Gastrocnemius medialis (tissue), 4 donors: Measurements from ENCODE around the gene VAV2. TPM values are rescaled to one million over a fixed set of nuclear protein-coding genes. Genes with fewer than 3 reads are reported as not detected.
"Not testable (repeated sequence)": the region's sequence is repeated elsewhere in the genome, so short reads cannot be mapped to it uniquely, and the experiment has no call there.

Source experiments
- ATAC-seq, 2 donors: fragments of 150-250 bp; one replicate each; pipeline ENCODE4 v1.9.1; 2016
- DNase-seq, 2 donors: peaks; one replicate each; pipeline ENCODE4 v3.0.0-alpha.2; 2019
- H3K27ac ChIP-seq, 4 donors: fragments of 200-600 bp; sonication (generic); 1 replicate in 1 of 4; 2 replicates in 3 of 4; pipeline ENCODE4 v1.5.1; 2016 to 2018; ENCODE audit warnings: mild to moderate bottlenecking in 2 of 4, moderate library complexity in 1 of 4
- H3K27me3 ChIP-seq, 3 donors: fragments of 200-600 bp; sonication (generic) in 2 of 3; 1 replicate in 1 of 3; 2 replicates in 2 of 3; pipeline versions ENCODE4 v1.5.1 to v1.6.0; 2016 to 2019; ENCODE audit warnings: mild to moderate bottlenecking in 1 of 3, moderate library complexity in 1 of 3
- H3K36me3 ChIP-seq, 2 donors: fragments of 200-600 bp; sonication (generic) in 1 of 2; one replicate each; pipeline ENCODE4 v1.5.1; 2017 to 2018
- H3K4me1 ChIP-seq, 2 donors: fragments of 200-600 bp; sonication (generic) in 1 of 2; one replicate each; pipeline ENCODE4 v1.5.1; 2016 to 2017; ENCODE audit warnings: mild to moderate bottlenecking in 2 of 2
- H3K4me3 ChIP-seq, 4 donors: fragments of 200-600 bp; sonication (generic) in 3 of 4; 1 replicate in 1 of 4; 2 replicates in 3 of 4; pipeline ENCODE4 v1.5.1; 2016 to 2019; ENCODE audit warnings: mild to moderate bottlenecking in 2 of 4
- H3K9me3 ChIP-seq, 3 donors: fragments of 200-600 bp; sonication (generic) in 2 of 3; 1 replicate in 1 of 3; 2 replicates in 2 of 3; pipeline ENCODE4 v1.5.1; 2016 to 2019
- POLR2A ChIP-seq, 2 donors: fragments of 450-650 bp; IDR thresholded peaks; one replicate each; pipeline ENCODE4 v1.6.1; 2017; ENCODE audit warnings: antibody characterized with exemption in 2 of 2, mild to moderate bottlenecking in 2 of 2, moderate library complexity in 2 of 2
- in situ Hi-C, 4 donors: fragments of 200-750 bp; cut with MboI; loops; one replicate each; pipeline versions ENCODE4 v1.15.0 to v1.8.0; 2017; ENCODE audit warnings: low sequenced_read_pairs in 4 of 4
- intact Hi-C: fragments of 100-400 bp; cut with DNase I; formaldehyde crosslinking; loops from one replicate; pipeline ENCODE4 v1.15.1; 2023; ENCODE audit warnings: low total_unique reads
- total RNA-seq, 4 donors: library from RNA; depleted of rRNA; stranded (reverse); fragments of >200 nt; gene quantifications; one replicate each; pipeline versions ENCODE4 v1.1.0 to v1.2.3, GENCODE V29; 2016
- TF ChIP-seq, protein P1 (sequence below), 5 experiments: fragments of 450-650 bp in 3 of 5; fragments of 200-600 bp in 2 of 5; sonication (generic) in 2 of 5; IDR thresholded peaks in 4 of 5; conservative IDR thresholded peaks in 1 of 5; 1 replicate in 4 of 5; 2 replicates in 1 of 5; pipeline ENCODE4 v1.5.1; 2016 to 2019; ENCODE audit warnings: antibody characterized with exemption in 5 of 5, mild to moderate bottlenecking in 3 of 5, moderate library complexity in 3 of 5

The VAV2 gene
- total RNA-seq, 4 donors from 2014 or later = 0.51 to 1.2 (median 0.97) TPM

DNA sequence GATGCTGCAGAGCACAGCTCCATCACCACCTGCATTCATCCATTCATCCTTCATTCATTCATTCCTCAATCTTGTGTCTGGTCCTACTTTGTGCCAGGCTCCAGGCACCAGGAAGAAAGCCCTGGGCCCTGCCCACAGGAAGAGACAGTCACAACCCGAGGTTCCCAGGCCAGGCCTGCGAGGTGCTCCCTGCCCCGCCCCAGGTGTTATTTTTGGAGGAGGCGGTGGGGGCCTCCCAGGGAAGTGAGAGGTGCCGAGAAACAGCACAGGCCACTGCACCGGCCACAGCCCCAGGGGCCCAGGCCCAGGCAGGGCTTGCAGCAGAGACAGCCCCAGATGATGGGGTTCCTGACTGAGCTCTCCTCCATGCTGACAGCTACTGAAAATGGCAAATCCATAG lies 33.4 kb downstream of the VAV2 start:
- H3K27ac ChIP-seq = no peak overlapping the region
- H3K27me3 ChIP-seq = peaks cover 0 to 13% (median 12%) of the 10 kb centered on the region in 3 donors
- ATAC-seq (no peak), DNase-seq (no peak)
- H3K4me3 ChIP-seq = no peak overlapping the region
- in situ Hi-C loops (no loop called here), intact Hi-C loops (no loop called here)
- no peak for TF ChIP-seq POLR2A (IDR thresholded peaks at IDR 0.05)
- TF ChIP-seq, protein P1, sequence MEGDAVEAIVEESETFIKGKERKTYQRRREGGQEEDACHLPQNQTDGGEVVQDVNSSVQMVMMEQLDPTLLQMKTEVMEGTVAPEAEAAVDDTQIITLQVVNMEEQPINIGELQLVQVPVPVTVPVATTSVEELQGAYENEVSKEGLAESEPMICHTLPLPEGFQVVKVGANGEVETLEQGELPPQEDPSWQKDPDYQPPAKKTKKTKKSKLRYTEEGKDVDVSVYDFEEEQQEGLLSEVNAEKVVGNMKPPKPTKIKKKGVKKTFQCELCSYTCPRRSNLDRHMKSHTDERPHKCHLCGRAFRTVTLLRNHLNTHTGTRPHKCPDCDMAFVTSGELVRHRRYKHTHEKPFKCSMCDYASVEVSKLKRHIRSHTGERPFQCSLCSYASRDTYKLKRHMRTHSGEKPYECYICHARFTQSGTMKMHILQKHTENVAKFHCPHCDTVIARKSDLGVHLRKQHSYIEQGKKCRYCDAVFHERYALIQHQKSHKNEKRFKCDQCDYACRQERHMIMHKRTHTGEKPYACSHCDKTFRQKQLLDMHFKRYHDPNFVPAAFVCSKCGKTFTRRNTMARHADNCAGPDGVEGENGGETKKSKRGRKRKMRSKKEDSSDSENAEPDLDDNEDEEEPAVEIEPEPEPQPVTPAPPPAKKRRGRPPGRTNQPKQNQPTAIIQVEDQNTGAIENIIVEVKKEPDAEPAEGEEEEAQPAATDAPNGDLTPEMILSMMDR (IDR thresholded peaks at IDR 0.05 in 4 of 5, conservative IDR thresholded peaks at IDR 0.05 in 1 of 5) = no peak
- no peaks in the 10 kb centered on the region for H3K36me3 ChIP-seq
- H3K4me1 ChIP-seq = peaks cover 8 to 13% of the 10 kb centered on the region in 2 donors
- H3K9me3 ChIP-seq = no peaks in the 10 kb centered on the region

DNA sequence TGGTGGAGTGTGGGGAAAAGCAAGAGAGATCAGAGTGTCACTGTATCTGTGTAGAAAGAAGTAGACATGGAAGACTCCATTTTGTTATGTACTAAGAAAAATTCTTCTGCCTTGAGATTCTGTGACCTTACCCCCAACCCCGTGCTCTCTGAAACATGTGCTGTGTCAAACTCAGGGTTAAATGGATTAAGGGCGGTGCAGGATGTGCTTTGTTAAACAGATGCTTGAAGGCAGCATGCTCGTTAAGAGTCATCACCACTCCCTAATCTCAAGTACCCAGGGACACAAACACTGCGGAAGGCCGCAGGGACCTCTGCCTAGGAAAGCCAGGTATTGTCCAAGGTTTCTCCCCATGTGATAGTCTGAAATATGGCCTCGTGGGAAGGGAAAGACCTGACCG lies 34.4 kb downstream of the VAV2 start:
- Histone ChIP-seq H3K27me3 (peaks cover 0 to 13% (median 12%) of the 10 kb centered on the region in 3 donors), H3K4me1 (peaks cover 8 to 13% of the 10 kb centered on the region in 2 donors)
- H3K27ac ChIP-seq, H3K4me3 ChIP-seq, in situ Hi-C loops, H3K36me3 ChIP-seq, intact Hi-C loops, DNase-seq, ATAC-seq, H3K9me3 ChIP-seq: not testable (repeated sequence)

DNA sequence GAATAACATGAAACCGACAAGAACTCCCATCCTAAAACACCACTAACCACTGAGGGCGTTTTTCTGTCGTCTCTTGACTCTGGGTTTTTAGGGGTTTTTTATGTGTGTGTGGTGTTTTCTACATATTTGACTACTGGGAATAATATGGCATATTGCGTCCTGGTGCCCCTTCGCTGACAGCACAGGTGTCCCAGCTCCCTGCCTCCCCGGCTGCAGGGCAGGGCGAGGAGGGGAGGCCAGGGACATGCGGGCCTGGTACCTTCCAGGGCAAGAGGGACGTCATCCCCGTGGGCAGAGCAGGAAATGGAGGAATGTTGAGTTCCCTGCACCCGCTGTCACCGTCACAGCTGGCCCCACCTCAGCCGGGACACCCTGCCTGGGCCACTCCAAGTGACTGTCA lies 34.8 kb downstream of the VAV2 start:
- Histone ChIP-seq H3K9me3 (no peaks in the 10 kb centered on the region), H3K36me3 (no peaks in the 10 kb centered on the region), H3K27ac (no peak overlapping the region), H3K4me1 (peaks cover 8 to 13% of the 10 kb centered on the region in 2 donors), H3K4me3 (no peak overlapping the region), H3K27me3 (peaks cover 0 to 13% (median 12%) of the 10 kb centered on the region in 3 donors)
- in situ Hi-C loops (no loop called here), intact Hi-C loops (no loop called here)
- no peak for ATAC-seq
- TF ChIP-seq, protein P1 (IDR thresholded peaks at IDR 0.05 in 4 of 5, conservative IDR thresholded peaks at IDR 0.05 in 1 of 5) = no peak
- TF ChIP-seq POLR2A (IDR thresholded peaks at IDR 0.05) = no peak
- DNase-seq = no peak

DNA sequence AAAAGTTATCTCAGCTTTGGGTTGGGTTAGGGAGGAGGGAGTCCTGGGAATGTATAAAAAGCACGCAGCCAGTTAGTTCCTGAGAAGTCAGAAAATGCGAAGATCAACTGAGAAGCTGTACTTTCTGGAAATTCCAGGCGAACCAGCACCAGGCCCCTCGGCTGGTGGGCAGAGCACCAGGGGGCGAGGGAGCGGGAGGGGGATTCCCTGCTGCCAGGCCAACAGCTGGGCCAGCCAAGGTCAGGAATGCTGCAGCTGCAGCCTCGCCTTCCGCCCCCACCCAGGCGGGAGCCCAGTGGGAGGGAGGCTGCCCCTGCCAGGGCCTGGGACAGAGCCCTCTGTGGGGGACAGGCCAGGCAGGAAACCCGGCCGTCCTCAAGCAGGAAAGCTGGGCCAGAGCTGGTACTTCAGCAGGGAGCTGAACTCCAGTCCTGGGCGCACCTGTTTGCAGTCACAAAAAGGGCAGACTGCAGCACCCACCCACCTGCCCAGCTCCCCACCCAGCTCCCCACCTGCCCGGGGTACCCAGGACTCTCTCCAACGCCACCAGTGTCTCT lies 35.5 kb downstream of the VAV2 start:
- in situ Hi-C loops = no loop called here
- ATAC-seq (no peak), DNase-seq (no peak)
- H3K27me3 ChIP-seq = peaks cover 0 to 13% (median 12%) of the 10 kb centered on the region in 3 donors
- H3K4me3 ChIP-seq = no peak overlapping the region
- no peaks in the 10 kb centered on the region for H3K36me3 ChIP-seq
- intact Hi-C loops = no loop called here
- H3K27ac ChIP-seq = no peak overlapping the region
- H3K9me3 ChIP-seq = no peaks in the 10 kb centered on the region
- peaks cover 8 to 13% of the 10 kb centered on the region in 2 donors for H3K4me1 ChIP-seq
- TF ChIP-seq, protein P1 (IDR thresholded peaks at IDR 0.05 in 4 of 5, conservative IDR thresholded peaks at IDR 0.05 in 1 of 5) = no peak
- TF ChIP-seq POLR2A (IDR thresholded peaks at IDR 0.05) = no peak

DNA sequence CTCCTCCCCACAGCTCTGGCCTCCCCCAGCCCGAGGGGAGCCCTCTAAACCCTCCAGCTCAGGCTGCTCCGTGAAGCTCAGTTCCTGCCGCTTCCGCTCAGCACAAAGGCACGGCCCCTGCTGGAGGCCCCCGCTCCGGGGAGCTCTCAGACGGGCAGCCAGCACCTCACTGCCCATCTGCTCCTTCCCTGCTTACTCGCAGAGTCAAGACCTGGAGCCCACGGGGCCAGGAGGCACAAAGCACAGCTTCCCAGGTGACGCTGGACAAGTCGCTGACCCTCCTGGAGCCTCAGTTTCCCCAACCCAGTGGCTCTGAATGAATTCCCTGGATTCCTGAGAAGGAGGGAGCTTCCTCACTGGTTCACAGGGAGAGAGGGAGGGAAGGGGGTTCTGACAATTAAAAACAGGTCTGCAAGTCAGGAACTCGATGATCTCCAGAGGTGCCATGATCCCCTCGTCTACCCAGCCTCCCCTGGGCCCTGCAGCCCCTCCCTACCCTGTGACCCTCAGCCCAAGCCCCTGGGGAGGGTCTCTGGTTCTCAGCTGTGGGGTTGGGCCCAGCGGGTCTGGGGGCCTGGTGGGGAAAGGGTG lies 36.2 kb downstream of the VAV2 start:
- H3K4me3 ChIP-seq = no peak overlapping the region
- H3K4me1 ChIP-seq = peaks cover 8 to 13% of the 10 kb centered on the region in 2 donors
- in situ Hi-C loops (no loop called here), intact Hi-C loops (no loop called here)
- TF ChIP-seq, protein P1 (IDR thresholded peaks at IDR 0.05 in 4 of 5, conservative IDR thresholded peaks at IDR 0.05 in 1 of 5) = no peak
- no peak for TF ChIP-seq POLR2A (IDR thresholded peaks at IDR 0.05)
- peaks cover 0 to 13% (median 12%) of the 10 kb centered on the region in 3 donors for H3K27me3 ChIP-seq
- H3K36me3 ChIP-seq = no peaks in the 10 kb centered on the region
- no peak overlapping the region for H3K27ac ChIP-seq
- DNase-seq = no peak
- ATAC-seq = no peak
- H3K9me3 ChIP-seq = no peaks in the 10 kb centered on the region
